ENCODE data around the gene AACS. TPM values are rescaled to one million over a fixed set of nuclear protein-coding genes. Genes with fewer than 3 reads are reported as not detected.

AACS gene
- total and polyA plus RNA-seq, 2 of the 13 experiments (the other 11 are each of a cell fraction or from before 2014, with no cell fraction given), result 23.3 to 28.8 TPM

DNA sequence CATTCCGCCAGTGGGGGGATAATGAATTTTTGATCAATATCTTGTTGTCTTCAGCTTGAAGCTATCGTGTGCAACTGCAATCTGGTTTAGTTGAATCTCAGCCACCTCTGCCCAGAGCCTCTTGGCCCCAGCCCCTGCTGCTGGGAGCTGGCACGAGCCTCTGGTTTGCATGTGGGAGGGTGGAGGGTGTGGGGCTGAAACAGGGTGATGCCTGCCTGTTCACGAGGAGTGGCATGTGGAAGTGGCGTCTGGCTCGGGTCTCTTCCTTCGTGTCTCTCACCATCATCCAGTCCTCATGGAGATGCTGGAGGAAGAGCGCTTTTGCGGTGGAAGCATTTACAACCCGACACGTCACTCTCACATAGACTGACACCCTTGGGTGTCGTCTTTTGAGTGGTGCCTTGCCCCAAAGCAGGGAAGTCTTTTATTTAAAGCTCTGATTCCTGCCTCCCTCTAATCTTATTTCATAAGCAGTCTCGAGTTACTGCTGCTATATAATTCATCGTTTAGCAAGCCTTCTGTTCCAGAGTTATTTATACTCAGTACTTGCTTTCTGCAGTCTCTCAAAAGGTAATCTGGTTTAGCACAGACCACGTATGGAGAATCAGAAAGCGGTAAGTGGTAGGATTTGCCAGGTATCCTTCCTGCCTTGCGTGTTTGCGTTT, 64.5 kb downstream of the AACS start (continued):
- TF ChIP-seq NFRKB (IDR thresholded peaks at IDR 0.05) (no peak), TBX2 (CRISPR knock-in tag; IDR thresholded peaks at IDR 0.05; ENCODE audit: borderline replicate concordance) (no peak)

DNA sequence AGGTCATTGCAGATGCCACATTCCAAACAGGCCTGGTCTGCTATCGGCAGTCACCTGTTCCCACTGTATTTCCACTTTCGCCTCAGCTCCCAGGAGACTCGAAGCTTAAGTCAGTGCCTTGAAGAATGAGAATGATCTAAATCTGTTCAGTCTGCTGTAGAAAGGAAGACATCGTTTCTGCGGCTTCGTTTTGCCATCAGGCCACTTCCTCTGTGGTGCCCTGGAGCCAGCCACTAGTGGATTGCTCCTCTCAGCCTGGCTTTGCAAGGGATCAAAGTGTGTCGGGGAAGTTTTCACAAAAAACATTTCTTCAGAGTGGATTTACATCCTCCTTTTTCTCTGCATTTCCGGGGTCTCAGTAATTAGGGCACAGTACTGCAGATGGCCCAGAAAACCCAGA, 66.7 kb downstream of the AACS start:
- ATAC-seq (no peak), FAIRE-seq (no peak), DNase-seq (ENCODE audit: low spot score) (no peak)
- H3K4me1 ChIP-seq (ENCODE audit: insufficient read depth, low read length), result no peaks in the 10 kb centered on the region
- no peak overlapping the region for H3K4me2 ChIP-seq (ENCODE audit: low read depth, low read length)
- 95% methylated on average over 8 of the region's 8 CpGs for WGBS (ENCODE audit: low lambda C conversion rate)
- no peaks in the 10 kb centered on the region for H3K79me2 ChIP-seq (ENCODE audit: insufficient read depth, low read length)
- H4K20me1 ChIP-seq (ENCODE audit: insufficient read depth, low read length), result no peaks in the 10 kb centered on the region
- no peak overlapping the region for H3K9ac ChIP-seq (ENCODE audit: insufficient read depth, low read depth, low read length)
- no TSS peak for BruUV-seq (replicated peaks)
- H3K27me3 ChIP-seq (ENCODE audit: control insufficient read depth in 1 of 2, insufficient read depth in 2 of 2, low read length in 2 of 2), result no peaks in the 10 kb centered on the region
- ChIA-PET CTCF (ENCODE audit: low intra/inter-chr PET ratio, low total read pairs) (no interaction called here), POLR2A (no interaction called here)
- no peak overlapping the region for H3K27ac ChIP-seq (ENCODE audit: extremely low read length, insufficient read depth, low read length)
- TF ChIP-seq RORA (CRISPR knock-in tag; IDR thresholded peaks at IDR 0.05), result no peak
- TF ChIP-seq MLLT10 (CRISPR knock-in tag; IDR thresholded peaks at IDR 0.05), result no peak
- no peak for TF ChIP-seq ZNF253 (CRISPR knock-in tag; IDR thresholded peaks at IDR 0.05; ENCODE audit: borderline replicate concordance)
- TF ChIP-seq HMGA1 (CRISPR knock-in tag; conservative IDR thresholded peaks at IDR 0.05), result no peak
- no peak for TF ChIP-seq ZNF225 (CRISPR knock-in tag; IDR thresholded peaks at IDR 0.05)
- TF ChIP-seq RARG (CRISPR knock-in tag; IDR thresholded peaks at IDR 0.05; ENCODE audit: low read depth), result no peak
- no peak for TF ChIP-seq ZBTB21 (CRISPR knock-in tag; IDR thresholded peaks at IDR 0.05)
- no peak for TF ChIP-seq CENPX (CRISPR knock-in tag; IDR thresholded peaks at IDR 0.05)
- no peak for TF ChIP-seq ZNF24 (IDR thresholded peaks at IDR 0.05)
- no peak for TF ChIP-seq ZNF772 (CRISPR knock-in tag; IDR thresholded peaks at IDR 0.05)
- TF ChIP-seq ZKSCAN1 (IDR thresholded peaks at IDR 0.05; ENCODE audit: low read length), result no peak
- TF ChIP-seq ZNF12 (CRISPR knock-in tag; IDR thresholded peaks at IDR 0.05), result no peak
- TF ChIP-seq MYC (CRISPR knock-in tag; IDR thresholded peaks at IDR 0.05; ENCODE audit: borderline replicate concordance), result no peak
- no peak for TF ChIP-seq SP4 (CRISPR knock-in tag; IDR thresholded peaks at IDR 0.05)
- TF ChIP-seq ZNF33A (CRISPR knock-in tag; IDR thresholded peaks at IDR 0.05; ENCODE audit: borderline replicate concordance), result no peak
- TF ChIP-seq, protein P1, sequence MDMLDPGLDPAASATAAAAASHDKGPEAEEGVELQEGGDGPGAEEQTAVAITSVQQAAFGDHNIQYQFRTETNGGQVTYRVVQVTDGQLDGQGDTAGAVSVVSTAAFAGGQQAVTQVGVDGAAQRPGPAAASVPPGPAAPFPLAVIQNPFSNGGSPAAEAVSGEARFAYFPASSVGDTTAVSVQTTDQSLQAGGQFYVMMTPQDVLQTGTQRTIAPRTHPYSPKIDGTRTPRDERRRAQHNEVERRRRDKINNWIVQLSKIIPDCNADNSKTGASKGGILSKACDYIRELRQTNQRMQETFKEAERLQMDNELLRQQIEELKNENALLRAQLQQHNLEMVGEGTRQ (IDR thresholded peaks at IDR 0.05; ENCODE audit: low read depth, low read length), result no peak
- TF ChIP-seq, protein P1 (CRISPR knock-in tag; IDR thresholded peaks at IDR 0.05; ENCODE audit: borderline replicate concordance), result no peak
- no peak for TF ChIP-seq TOE1 (CRISPR knock-in tag; IDR thresholded peaks at IDR 0.05)
- no peak for TF ChIP-seq SATB2 (CRISPR knock-in tag; IDR thresholded peaks at IDR 0.05)
- H3K36me3 ChIP-seq (replicated peaks in 1 of 2; ENCODE audit: control insufficient read depth in 1 of 2, insufficient read depth in 2 of 2, low read length in 2 of 2), result peaks cover 8 to 40% of the 10 kb centered on the region in 2 experiments; a peak in 4 of 5 replicates
- in situ Hi-C loops (cut with HindIII; ENCODE audit: extremely low pct_ligation_motif_present, low pct_unique_long_range_greater_than_20kb) (no loop called here), intact Hi-C loops (cut with micrococcal nuclease; ENCODE audit: unreplicated experiment) (no loop called here)
- no peak overlapping the region for H3K4me3 ChIP-seq (replicated peaks in 1 of 3; ENCODE audit: insufficient read depth in 1 of 3, low read depth in 2 of 3, low read length in 3 of 3)
- no peaks in the 10 kb centered on the region for H3K9me3 ChIP-seq (ENCODE audit: low read length)
- no peak overlapping the region for H2AFZ ChIP-seq (ENCODE audit: low read length)
